ENCODE results near the gene CTSH.
"Not testable (repeated sequence)": the region's sequence is repeated elsewhere in the genome, so short reads cannot be mapped to it uniquely, and the experiment has no call there.

Gene CTSH

DNA sequence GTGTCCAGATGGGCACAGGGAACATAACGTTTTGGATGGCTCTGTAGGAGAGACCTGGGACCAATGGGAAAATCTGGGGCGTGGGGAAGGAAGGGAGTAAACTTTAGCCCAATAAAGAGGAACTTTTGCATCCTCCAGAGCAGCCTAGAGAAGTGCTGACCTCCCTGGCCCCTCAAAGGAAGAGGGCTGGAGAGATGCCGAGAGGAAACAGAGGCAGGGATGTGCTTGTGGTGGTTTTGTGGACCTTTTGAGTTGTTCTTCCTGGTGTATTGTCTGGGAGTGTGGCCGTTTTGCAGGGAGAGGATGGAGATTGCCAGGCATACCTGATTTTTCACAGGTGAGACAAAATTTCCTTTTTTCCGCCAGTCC, 10.2 kb downstream of the CTSH start:
- no peak overlapping the region for H3K4me3 Mint-ChIP-seq
- no peaks in the 10 kb centered on the region for H3K9me3 Mint-ChIP-seq
- H3K27ac Mint-ChIP-seq: no peak overlapping the region
- H3K4me1 Mint-ChIP-seq (ENCODE audit: low read depth): peaks cover 29% of the 10 kb centered on the region
- H3K27me3 Mint-ChIP-seq: peaks cover 5% of the 10 kb centered on the region
- peaks cover 4% of the 10 kb centered on the region for H3K36me3 Mint-ChIP-seq (ENCODE audit: low read depth)

- peaks cover 4% of the 10 kb centered on the region for H3K36me3 Mint-ChIP-seq (ENCODE audit: low read depth)
- H3K4me3 Mint-ChIP-seq: no peak overlapping the region
- H3K27ac Mint-ChIP-seq: no peak overlapping the region
- peaks cover 5% of the 10 kb centered on the region for H3K27me3 Mint-ChIP-seq
- H3K9me3 Mint-ChIP-seq: no peaks in the 10 kb centered on the region
- peaks cover 24% of the 10 kb centered on the region for H3K4me1 Mint-ChIP-seq (ENCODE audit: low read depth)
Observed at GRCh38 chr15:78933823-78934654, 10.8 kb downstream of the CTSH start.

DNA sequence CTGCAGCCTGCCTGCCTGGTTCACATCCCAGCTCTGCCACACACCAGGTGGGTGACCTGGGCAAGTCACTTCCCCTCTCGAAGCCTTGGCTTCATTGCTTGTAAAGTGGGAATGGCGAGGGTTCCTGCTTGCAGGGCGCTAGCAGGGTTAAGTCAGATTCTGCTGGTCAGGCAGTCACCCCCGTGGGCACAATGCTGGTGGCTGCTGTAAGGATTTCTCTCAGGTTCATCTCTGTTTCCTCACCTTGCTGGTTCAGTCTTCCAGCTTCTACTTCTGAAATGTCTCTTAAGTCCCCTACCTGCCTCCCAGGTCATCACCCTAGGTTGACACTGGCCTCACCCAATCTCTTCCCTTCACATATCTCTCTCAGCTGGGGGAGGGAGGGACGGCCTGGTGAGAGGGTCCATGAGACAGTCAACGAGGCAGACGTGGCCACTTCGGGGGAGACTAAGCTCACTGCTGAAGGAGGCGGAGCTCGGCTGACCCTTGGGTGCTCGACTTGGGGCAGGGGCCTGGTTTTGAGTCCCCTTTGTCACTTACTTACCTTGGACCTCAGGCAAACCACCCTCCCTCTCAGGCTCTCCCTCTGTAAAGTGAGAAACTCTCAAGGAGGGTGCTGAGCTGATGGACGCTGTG, 11.5 kb downstream of the CTSH start:
- Mint-ChIP-seq H3K9me3 (no peaks in the 10 kb centered on the region), H3K4me1 (ENCODE audit: low read depth) (peaks cover 17% of the 10 kb centered on the region), H3K4me3 (no peak overlapping the region), H3K27me3 (peaks cover 3% of the 10 kb centered on the region), H3K27ac (no peak overlapping the region), H3K36me3 (ENCODE audit: low read depth) (peaks cover 2% of the 10 kb centered on the region)

DNA sequence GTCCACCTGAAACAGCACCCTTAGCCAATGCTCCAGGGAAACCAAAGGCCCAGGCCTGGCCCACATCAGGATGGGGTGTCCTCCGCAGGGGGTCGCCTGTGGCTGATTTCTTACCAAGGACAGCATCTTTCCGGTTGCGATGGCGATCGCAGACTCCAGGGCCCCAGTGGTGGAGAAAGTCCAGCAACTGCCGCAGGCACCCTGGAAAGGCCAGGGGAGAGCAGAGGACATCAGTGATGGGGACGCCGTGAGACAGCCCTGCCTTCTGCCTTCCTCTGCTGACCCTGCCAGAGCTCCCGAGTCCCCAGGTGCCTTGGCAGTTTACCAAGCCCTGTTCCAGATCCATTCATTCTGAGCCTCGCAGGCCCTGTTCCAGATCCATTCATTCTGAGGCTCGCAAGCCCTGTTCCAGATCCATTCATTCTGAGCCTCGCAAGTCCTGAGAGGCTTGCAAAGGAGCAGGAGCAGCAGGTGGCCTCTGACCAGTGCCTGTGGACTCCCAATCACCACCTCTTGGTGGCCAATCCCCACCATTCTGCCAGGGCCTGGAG, 12.5 kb downstream of the CTSH start:
- H3K27ac Mint-ChIP-seq: no peak overlapping the region
- H3K36me3 Mint-ChIP-seq (ENCODE audit: low read depth): no peaks in the 10 kb centered on the region
- no peak overlapping the region for H3K4me3 Mint-ChIP-seq
- no peaks in the 10 kb centered on the region for H3K9me3 Mint-ChIP-seq
- H3K4me1 Mint-ChIP-seq (ENCODE audit: low read depth): peaks cover 7% of the 10 kb centered on the region
- H3K27me3 Mint-ChIP-seq: no peaks in the 10 kb centered on the region

- Mint-ChIP-seq H3K4me1 (ENCODE audit: low read depth) (no peaks in the 10 kb centered on the region), H3K4me3 (no peak overlapping the region), H3K27ac (no peak overlapping the region), H3K36me3 (ENCODE audit: low read depth) (peaks cover 6% of the 10 kb centered on the region), H3K27me3 (no peaks in the 10 kb centered on the region), H3K9me3 (no peaks in the 10 kb centered on the region)
Observed at GRCh38 chr15:78931439-78932257, 13.2 kb downstream of the CTSH start.

GRCh38 chr15:78930577-78931388, 14.1 kb downstream of the CTSH start:
- H3K27me3 Mint-ChIP-seq: no peaks in the 10 kb centered on the region
- no peak overlapping the region for H3K4me3 Mint-ChIP-seq
- no peaks in the 10 kb centered on the region for H3K4me1 Mint-ChIP-seq (ENCODE audit: low read depth)
- no peaks in the 10 kb centered on the region for H3K9me3 Mint-ChIP-seq
- H3K36me3 Mint-ChIP-seq (ENCODE audit: low read depth): peaks cover 7% of the 10 kb centered on the region
- no peak overlapping the region for H3K27ac Mint-ChIP-seq

DNA sequence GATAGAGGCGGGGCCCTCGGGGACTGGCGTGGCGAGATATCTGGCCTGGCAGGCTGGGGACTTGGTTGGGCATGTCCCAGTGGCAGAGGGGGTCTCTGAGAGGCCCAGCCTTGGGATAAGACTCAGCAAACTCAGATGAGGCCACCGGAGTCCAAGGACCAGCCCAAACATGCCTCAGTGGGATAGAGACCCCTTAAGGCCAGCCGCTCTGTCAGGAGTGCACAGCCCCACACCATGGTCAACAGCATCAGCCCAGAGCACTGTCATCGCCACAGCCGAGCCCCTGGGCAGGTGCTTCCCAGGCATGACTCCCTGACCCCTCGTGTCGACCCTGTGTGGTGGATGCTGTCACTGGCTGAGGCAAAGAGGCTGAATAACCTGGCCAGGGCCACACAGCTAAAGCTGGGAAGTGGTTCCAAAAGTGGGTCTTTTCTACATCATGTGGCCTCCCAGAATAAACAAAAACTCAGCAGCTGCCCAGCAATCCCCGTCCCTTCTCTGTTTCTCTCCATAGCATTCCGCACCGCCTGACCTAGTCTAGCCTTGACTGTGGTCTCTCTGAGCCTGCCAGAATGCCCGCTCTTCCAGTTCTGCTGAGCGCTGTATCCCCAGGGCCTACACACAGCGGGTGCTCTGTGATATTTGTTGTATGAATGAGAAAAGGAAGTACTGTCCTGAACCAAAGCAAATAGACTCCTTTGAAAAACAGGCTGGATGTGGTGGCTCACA, 15.1 kb downstream of the CTSH start:
- Mint-ChIP-seq H3K4me3 (no peak overlapping the region), H3K36me3 (ENCODE audit: low read depth) (peaks cover 7% of the 10 kb centered on the region), H3K4me1 (ENCODE audit: low read depth) (no peaks in the 10 kb centered on the region), H3K27ac (no peak overlapping the region), H3K9me3 (no peaks in the 10 kb centered on the region), H3K27me3 (no peaks in the 10 kb centered on the region)

GRCh38 chr15:78928616-78929093, 16.2 kb downstream of the CTSH start:
- no peak overlapping the region for H3K27ac Mint-ChIP-seq
- no peak overlapping the region for H3K4me3 Mint-ChIP-seq
- no peaks in the 10 kb centered on the region for H3K27me3 Mint-ChIP-seq
- no peaks in the 10 kb centered on the region for H3K9me3 Mint-ChIP-seq
- H3K36me3 Mint-ChIP-seq (ENCODE audit: low read depth): peaks cover 7% of the 10 kb centered on the region
- no peaks in the 10 kb centered on the region for H3K4me1 Mint-ChIP-seq (ENCODE audit: low read depth)

GRCh38 chr15:78928176-78928575, 16.7 kb downstream of the CTSH start:
- H3K4me1 Mint-ChIP-seq (ENCODE audit: low read depth); H3K36me3 Mint-ChIP-seq (ENCODE audit: low read depth); H3K27ac Mint-ChIP-seq; H3K27me3 Mint-ChIP-seq; H3K4me3 Mint-ChIP-seq; H3K9me3 Mint-ChIP-seq: not testable (repeated sequence)

- no peak overlapping the region for H3K27ac Mint-ChIP-seq
- peaks cover 8% of the 10 kb centered on the region for H3K36me3 Mint-ChIP-seq (ENCODE audit: low read depth)
Observed at GRCh38 chr15:78927077-78927790, 17.6 kb downstream of the CTSH start.

GRCh38 chr15:78925956-78926743, 18.7 kb downstream of the CTSH start:
- H3K4me3 Mint-ChIP-seq: no peak overlapping the region
- H3K36me3 Mint-ChIP-seq (ENCODE audit: low read depth): peaks cover 15% of the 10 kb centered on the region
- H3K27ac Mint-ChIP-seq: no peak overlapping the region
- no peaks in the 10 kb centered on the region for H3K9me3 Mint-ChIP-seq
- no peaks in the 10 kb centered on the region for H3K27me3 Mint-ChIP-seq
- no peaks in the 10 kb centered on the region for H3K4me1 Mint-ChIP-seq (ENCODE audit: low read depth)

More at GRCh38 chr15:78927077-78927790, 17.6 kb downstream of the CTSH start:
- H3K27me3 Mint-ChIP-seq: no peaks in the 10 kb centered on the region
- H3K4me1 Mint-ChIP-seq (ENCODE audit: low read depth): no peaks in the 10 kb centered on the region
- no peak overlapping the region for H3K4me3 Mint-ChIP-seq
- H3K9me3 Mint-ChIP-seq: no peaks in the 10 kb centered on the region

DNA sequence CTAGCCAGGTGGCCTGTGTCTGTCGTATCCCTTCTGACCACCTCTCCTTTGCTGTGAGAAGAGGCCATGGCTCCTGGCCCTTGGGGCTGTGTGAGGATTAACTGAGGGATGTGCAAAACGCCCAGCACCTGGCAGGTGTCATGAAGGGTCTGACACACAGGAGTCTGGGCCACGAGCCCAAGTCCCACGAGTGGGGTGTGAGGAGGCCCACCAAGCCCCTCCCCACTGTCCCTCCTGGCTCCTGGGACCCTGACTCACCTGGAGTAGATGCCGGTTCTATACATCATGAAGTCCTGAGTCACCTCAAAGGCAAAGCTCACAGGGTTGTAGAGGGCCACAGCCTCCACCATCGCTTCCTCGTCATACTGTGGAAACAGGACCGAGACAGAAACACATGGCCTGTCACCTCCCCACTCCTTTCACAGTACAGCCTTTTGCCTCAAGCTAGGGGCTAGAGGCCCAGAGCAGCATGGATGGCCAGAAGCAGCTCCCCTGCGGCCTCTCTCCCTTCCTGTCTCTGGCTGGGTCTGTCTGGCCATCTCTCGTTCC, 19.7 kb downstream of the CTSH start:
- Mint-ChIP-seq H3K4me1 (ENCODE audit: low read depth) (no peaks in the 10 kb centered on the region), H3K36me3 (ENCODE audit: low read depth) (peaks cover 15% of the 10 kb centered on the region), H3K9me3 (no peaks in the 10 kb centered on the region), H3K27ac (no peak overlapping the region), H3K27me3 (no peaks in the 10 kb centered on the region), H3K4me3 (no peak overlapping the region)
